Activated naive CD8-positive, alpha-beta T cell treated with anti-CD3 and anti-CD28 coated beads, Interleukin-2, amount 50 U/mL, for 16 hours (primary cell): Measurements from ENCODE around the gene KRT86.
"Not testable (repeated sequence)": the region's sequence is repeated elsewhere in the genome, so short reads cannot be mapped to it uniquely, and the experiment has no call there.

Experiments
- DNase-seq: peaks from one replicate; pipeline ENCODE4 v3.0.0-alpha.2; 2020; ENCODE audit warnings: low read depth, low spot score

KRT86 gene

GRCh38 chr12:52314511-52314910, 40.1 kb downstream of the KRT86 start:
- no peak for DNase-seq

GRCh38 chr12:52315721-52316120, 41.3 kb downstream of the KRT86 start:
- DNase-seq = not testable (repeated sequence)

GRCh38 chr12:52316290-52316689, 41.8 kb downstream of the KRT86 start:
- DNase-seq = no peak

GRCh38 chr12:52316701-52317100, 42.3 kb downstream of the KRT86 start:
- no peak for DNase-seq

GRCh38 chr12:52317468-52318052, 43.1 kb downstream of the KRT86 start:
- no peak for DNase-seq

- no peak for DNase-seq
These were observed 44.0 kb downstream of the KRT86 start for GRCh38 chr12:52318241-52318990.

- DNase-seq = no peak
These were observed 44.7 kb downstream of the KRT86 start for GRCh38 chr12:52319097-52319496.

- DNase-seq = no peak
These were observed 46.4 kb downstream of the KRT86 start, which contains the start of gene KRT83 for GRCh38 chr12:52320784-52321400. KRT83 (minus strand) TSS chr12:52321398; CDS start chr12:52321335, 63 bp downstream.

- DNase-seq = no peak
These were observed 47.0 kb downstream of the KRT86 start for GRCh38 chr12:52321418-52321817.

- DNase-seq = no peak
These were observed 47.6 kb downstream of the KRT86 start for GRCh38 chr12:52322069-52322468.

- no peak for DNase-seq
These were observed 48.6 kb downstream of the KRT86 start for GRCh38 chr12:52323001-52323400.

- no peak for DNase-seq
These were observed 49.1 kb downstream of the KRT86 start for GRCh38 chr12:52323416-52324152.

- no peak for DNase-seq
These were observed 49.7 kb downstream of the KRT86 start for GRCh38 chr12:52324153-52324444.

GRCh38 chr12:52327052-52327829, 52.8 kb downstream of the KRT86 start:
- peak; percentile 46 for DNase-seq

GRCh38 chr12:52327830-52328500, 53.5 kb downstream of the KRT86 start:
- DNase-seq = no peak

GRCh38 chr12:52331039-52331438, 56.6 kb downstream of the KRT86 start:
- DNase-seq = no peak

GRCh38 chr12:52331833-52332232, 57.4 kb downstream of the KRT86 start:
- DNase-seq = no peak

- DNase-seq = no peak
These were observed 57.9 kb downstream of the KRT86 start for GRCh38 chr12:52332381-52332780.

GRCh38 chr12:52333321-52333720, 58.9 kb downstream of the KRT86 start:
- DNase-seq = no peak

GRCh38 chr12:52334185-52334584, 59.7 kb downstream of the KRT86 start:
- no peak for DNase-seq
